BE2C (cell line): ENCODE results near the gene MACC1.

Experiments
- DNase-seq: peaks from one replicate; pipeline ENCODE4 v3.0.0-alpha.2; 2020
- H3K27me3 ChIP-seq: fragments of 250-450 bp; sonication (Bioruptor Pico); 2 replicates; pipeline ENCODE4 v1.5.1; 2020; ENCODE audit warnings: mild to moderate bottlenecking
- H3K36me3 ChIP-seq: fragments of 250-450 bp; sonication (Bioruptor Pico); 2 replicates; pipeline ENCODE4 v1.5.1; 2020; ENCODE audit warnings: mild to moderate bottlenecking
- H3K4me1 ChIP-seq: fragments of 250-450 bp; sonication (Bioruptor Pico); 2 replicates; pipeline ENCODE4 v1.5.1; 2020
- H3K4me3 ChIP-seq: 2 replicates; pipeline ENCODE4 v1.5.1; 2011; ENCODE audit warnings: low read depth, low read length
- H3K9me3 ChIP-seq: fragments of 250-450 bp; sonication (Bioruptor Pico); 2 replicates; pipeline ENCODE4 v1.5.1; 2020
- CTCF ChIP-seq: IDR thresholded peaks from 2 replicates; pipeline ENCODE4 v1.5.1; 2012; ENCODE audit warnings: mild to moderate bottlenecking, low read depth, low read length

Gene MACC1

GRCh38 chr7:20112696-20113095 is 104.5 kb downstream of the MACC1 start:
- H3K27me3 ChIP-seq: peaks cover 2% of the 10 kb centered on the region; the same call in 1 of the 2 replicates
- no peaks in the 10 kb centered on the region for H3K9me3 ChIP-seq
- H3K4me3 ChIP-seq: no peak overlapping the region
- no peaks in the 10 kb centered on the region for H3K4me1 ChIP-seq
- no peaks in the 10 kb centered on the region for H3K36me3 ChIP-seq
- no peak for TF ChIP-seq CTCF
- no peak for DNase-seq

- Histone ChIP-seq H3K4me1 (no peaks in the 10 kb centered on the region), H3K4me3 (no peak overlapping the region), H3K36me3 (no peaks in the 10 kb centered on the region), H3K9me3 (no peaks in the 10 kb centered on the region), H3K27me3 (peaks cover 3% of the 10 kb centered on the region; the same call in 1 of the 2 replicates)
- no peak for DNase-seq
- no peak for TF ChIP-seq CTCF
These were observed 105.2 kb downstream of the MACC1 start for GRCh38 chr7:20111821-20112542.

GRCh38 chr7:20107582-20107981 is 109.6 kb downstream of the MACC1 start:
- no peak for DNase-seq
- H3K4me1 ChIP-seq: no peaks in the 10 kb centered on the region
- no peak for TF ChIP-seq CTCF
- H3K9me3 ChIP-seq: no peaks in the 10 kb centered on the region
- H3K27me3 ChIP-seq: peaks cover 3% of the 10 kb centered on the region; the same call in 1 of the 2 replicates
- no peaks in the 10 kb centered on the region for H3K36me3 ChIP-seq
- H3K4me3 ChIP-seq: no peak overlapping the region

- Histone ChIP-seq H3K4me3 (no peak overlapping the region), H3K36me3 (no peaks in the 10 kb centered on the region), H3K9me3 (no peaks in the 10 kb centered on the region), H3K27me3 (peaks cover 3% of the 10 kb centered on the region; the same call in 1 of the 2 replicates), H3K4me1 (no peaks in the 10 kb centered on the region)
- TF ChIP-seq CTCF: no peak
- DNase-seq: no peak
These were observed 112.5 kb downstream of the MACC1 start for GRCh38 chr7:20104696-20105095.

GRCh38 chr7:20102982-20103381 is 114.2 kb downstream of the MACC1 start:
- DNase-seq: no peak
- no peaks in the 10 kb centered on the region for H3K4me1 ChIP-seq
- no peaks in the 10 kb centered on the region for H3K9me3 ChIP-seq

More at GRCh38 chr7:20102982-20103381, 114.2 kb downstream of the MACC1 start:
- H3K4me3 ChIP-seq: no peak overlapping the region
- H3K36me3 ChIP-seq: no peaks in the 10 kb centered on the region
- H3K27me3 ChIP-seq: peaks cover 3% of the 10 kb centered on the region; the same call in 1 of the 2 replicates
- TF ChIP-seq CTCF: no peak
